Caki2 (cell line): Measurements from ENCODE around the gene FARS2. TPM values are rescaled to one million over a fixed set of nuclear protein-coding genes. Genes with fewer than 3 reads are reported as not detected.

Experiments used
- DNase-seq: peaks from one replicate; pipeline ENCODE4 v3.0.0-alpha.2; 2015; ENCODE audit warnings: low read depth
- in situ Hi-C: cut with HindIII; loops from 2 replicates; pipeline ENCODE4 v1.10.0; 2016; ENCODE audit warnings: low sequenced_read_pairs, low pct_unique_long_range_greater_than_20kb, mixed read lengths
- total RNA-seq: library from RNA; depleted of rRNA; stranded (reverse); fragments of >200 nt; shearing (Covaris generic); gene quantifications from 2 replicates; pipeline ENCODE4 v1.2.3, GENCODE V29; 2014; ENCODE audit warnings: low replicate concordance; rRNA removed

Gene FARS2
- total RNA-seq, 1 experiment from 2014 or later: 21.0 TPM

DNA sequence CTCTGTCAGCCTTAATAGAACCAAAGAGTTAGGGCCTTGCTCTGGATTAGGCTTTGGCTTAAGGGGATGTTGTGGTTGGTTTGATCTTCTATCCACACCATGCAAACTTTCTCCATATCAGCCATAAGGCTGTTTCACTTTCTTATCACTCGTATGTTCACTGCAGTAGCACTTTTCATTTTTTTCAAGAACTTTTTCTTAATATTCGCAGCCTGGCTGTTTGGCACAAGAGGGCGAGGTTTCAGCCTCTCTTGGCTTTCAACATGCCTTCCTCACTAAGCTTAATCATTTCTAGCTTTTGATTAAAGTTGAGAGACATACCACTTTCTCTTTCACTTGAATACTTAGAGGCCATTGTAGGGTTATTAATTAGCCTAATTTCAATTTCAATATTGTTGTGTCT, 552.3 kb downstream of the FARS2 start:
- in situ Hi-C loops: no loop called here
- no peak for DNase-seq

DNA sequence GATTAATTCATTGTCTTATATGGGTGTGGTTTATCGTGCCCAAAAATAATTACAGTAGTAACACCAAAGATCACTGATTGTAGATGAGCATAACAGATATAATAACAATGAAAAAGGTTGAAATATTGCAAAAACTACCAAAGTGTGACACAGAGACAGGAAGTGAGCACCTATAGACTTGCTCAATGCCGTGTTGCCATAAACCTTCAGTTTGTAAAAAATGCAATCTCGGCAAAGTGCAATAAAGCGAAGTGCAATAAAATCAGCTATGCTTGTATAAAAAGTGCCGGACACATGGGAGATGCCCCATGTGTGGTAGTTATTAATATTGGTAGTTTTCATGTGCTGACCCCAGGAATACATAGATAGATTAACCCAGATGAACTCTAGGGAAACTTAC, 552.8 kb downstream of the FARS2 start:
- no peak for DNase-seq
- in situ Hi-C loops: no loop called here

- in situ Hi-C loops: no loop called here
- no peak for DNase-seq
Measured at GRCh38 chr6:5814901-5815300, 553.6 kb downstream of the FARS2 start.

DNA sequence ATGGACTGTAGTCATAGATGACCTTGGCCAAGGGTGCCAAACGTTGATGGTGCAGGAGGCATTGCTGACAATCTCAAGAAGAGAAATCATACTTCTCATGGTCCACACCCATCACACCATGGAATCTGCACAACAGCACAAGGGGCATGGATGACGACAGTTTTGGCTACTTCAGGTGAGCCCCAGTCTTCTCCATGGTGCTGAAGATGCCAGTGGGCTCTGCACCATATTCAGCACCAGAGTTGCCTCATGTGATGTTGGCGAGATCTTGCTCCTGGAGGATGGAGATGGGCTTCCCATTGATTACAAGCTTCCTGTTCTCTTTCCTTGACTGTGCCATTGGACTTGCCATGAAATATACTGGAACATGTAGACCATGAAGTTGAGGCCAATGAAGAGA, 556.6 kb downstream of the FARS2 start:
- in situ Hi-C loops: no loop called here
- DNase-seq: no peak

DNA sequence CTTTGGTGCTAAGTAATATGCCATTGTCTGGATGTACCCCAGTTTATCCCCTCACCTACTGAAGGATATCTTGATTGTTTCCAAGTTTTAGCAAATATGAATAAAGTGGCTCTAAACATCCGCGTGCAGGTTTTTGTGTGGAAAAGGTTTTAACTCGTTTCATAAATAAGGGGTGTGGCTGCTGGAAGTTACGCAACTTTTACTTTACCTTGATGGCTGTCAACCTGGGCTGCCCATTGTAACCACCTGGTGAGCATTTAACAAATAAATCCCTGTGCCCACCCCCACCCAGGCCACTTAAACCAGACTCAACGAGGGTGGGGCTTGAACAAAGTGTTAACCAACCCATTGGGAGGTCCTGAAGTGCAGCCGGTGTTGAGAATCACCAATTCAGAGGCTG, 557.6 kb downstream of the FARS2 start:
- in situ Hi-C loops: no loop called here
- DNase-seq: no peak

Other genes starting within 250 kb of the FARS2 start
- 0.14 and 0.26 TPM in 2 replicates for gene PPP1R3G, start 176.2 kb upstream of the FARS2 start, total RNA-seq
- 39.1 and 42.3 TPM in 2 replicates for gene LYRM4, start 563 bp upstream of the FARS2 start, total RNA-seq